ENCODE results near the gene FOCAD.
"Not testable (repeated sequence)": the region's sequence is repeated elsewhere in the genome, so short reads cannot be mapped to it uniquely, and the experiment has no call there.

FOCAD gene

DNA sequence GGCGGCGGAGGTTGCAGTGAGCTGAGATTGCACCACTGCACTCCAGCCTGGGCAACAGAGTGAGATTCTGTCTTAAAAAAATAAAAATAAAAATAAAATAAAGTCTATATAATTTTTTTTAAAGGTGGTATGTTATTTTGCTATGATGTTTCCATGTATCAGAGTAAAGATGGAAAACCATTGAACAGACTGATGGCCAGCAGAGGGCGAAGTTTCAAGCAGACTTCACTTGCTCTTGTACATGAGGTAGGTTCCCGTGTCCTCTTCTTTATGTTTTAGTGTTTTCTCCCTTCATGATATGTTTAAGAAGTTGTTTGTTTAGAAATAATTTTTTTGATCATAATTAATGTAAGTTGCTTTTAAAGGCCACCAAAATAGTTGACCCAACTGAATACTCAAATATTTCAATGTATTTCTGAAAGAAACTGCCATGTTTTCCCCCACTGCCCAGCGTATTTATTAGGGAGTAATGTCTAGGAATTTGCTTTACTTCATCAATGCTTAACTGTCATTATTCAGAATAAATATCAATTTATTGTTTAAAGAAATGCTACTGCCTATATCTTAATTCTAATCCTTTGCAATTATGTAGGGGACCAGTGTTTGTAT, 201.0 kb downstream of the FOCAD start:
- DNase-seq, result no peak

DNA sequence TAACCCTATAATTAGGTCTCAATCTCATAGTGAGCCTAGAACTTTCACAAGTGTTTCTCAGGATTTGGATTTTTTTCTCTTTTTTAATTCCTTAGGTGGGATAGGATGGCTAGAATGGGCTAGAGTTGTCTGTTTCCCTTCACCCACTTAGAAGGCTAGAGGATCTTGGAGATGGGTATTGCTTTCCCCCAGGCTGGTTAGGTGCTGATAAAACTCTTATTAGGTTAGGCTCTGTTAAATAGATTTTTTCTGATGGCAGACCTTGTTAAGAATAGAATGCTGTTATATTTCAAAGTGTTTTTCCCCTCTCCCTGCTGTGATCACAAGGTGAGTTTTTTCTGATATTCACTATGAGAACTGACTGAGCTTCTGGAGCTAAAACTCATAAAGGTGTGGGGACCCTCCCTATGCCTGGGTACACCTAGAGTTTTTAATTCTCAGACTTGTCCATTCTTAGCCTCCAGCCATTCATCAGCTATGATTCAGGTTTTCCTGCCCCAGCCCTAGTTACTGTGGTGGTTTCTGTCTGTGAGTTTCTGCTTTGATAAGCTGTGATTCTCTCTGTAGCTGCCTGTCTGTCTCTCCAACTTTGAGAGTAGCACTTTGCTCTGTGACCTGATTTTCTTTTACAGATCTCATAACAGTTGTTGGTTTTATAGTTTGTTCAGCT, 215.0 kb downstream of the FOCAD start:
- no peak for DNase-seq

DNA sequence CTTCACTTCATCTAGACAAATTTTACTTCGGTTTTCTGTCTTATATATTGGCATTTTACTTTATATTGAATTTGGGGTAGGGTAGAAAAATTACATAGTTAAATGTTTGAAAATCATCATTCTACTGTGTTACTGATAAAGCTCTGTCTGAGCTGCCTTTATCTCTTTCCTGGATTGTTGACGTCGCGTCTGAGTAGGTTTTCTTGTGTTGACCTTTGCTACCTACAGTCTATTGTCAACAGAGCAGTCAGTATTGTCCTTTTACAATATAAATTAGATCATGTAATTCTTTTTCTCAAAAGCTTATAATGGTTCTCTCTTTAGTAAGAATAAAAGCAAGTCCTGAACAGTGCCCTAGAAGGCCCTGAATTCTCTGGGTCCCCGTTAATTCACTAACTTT, 219.2 kb downstream of the FOCAD start:
- DNase-seq, result no peak

DNA sequence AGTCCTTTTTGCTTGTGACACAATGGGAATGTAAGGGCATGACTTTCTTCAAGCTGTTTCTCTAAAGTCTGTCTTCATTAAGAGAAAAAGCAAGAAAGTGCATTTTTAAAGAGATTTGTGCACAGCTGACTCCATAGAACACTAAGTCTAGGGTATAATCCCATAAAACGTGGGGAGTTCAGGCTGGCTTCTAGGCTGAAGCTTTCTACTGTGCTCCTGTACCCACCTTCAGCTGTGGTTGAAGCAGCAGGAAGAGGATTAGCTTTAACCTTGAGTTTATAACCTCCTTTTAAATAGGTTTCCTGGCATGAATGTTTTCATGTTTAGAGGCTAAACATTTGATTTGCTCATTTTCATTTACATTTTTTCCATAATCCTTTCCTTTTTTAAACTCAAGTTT, 220.9 kb downstream of the FOCAD start:
- DNase-seq, result no peak

DNA sequence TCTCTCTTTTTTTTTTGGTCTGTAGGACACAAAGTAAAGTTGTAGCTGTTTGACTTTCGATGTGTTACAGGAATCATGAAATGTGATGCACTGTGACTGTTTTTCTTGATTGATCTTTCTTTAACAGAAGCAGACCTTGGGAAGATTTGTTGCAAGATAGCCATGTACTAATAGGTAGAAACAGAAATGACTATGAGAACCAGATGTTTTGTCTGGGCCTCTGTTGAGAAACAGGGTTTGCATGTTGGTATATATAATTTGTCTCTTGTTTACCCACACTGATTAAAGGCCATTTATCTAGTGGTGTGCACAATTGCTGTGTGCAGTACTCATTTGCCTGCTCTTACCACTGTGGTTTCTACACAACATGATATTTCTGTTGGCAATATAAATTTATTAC, 222.3 kb downstream of the FOCAD start:
- no peak for DNase-seq

DNA sequence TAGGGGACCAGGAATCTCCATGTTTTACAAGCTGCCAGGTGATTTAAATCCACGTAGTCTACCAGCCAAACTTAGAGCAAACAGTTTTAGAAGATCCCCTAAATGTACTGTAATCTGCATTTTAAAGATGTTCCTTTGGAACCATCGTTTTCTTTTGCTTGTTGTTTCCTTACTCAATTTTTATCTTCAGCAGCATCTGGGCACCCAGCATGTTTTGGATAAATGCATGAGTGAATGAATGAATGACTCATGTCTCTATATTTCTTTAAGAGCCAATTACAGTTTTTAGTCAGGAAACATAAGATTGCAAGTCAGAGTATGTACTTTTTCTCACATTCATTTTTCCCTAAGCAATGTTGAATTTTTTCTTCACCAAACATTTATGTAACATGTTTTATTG, 224.4 kb downstream of the FOCAD start:
- DNase-seq, result no peak

DNA sequence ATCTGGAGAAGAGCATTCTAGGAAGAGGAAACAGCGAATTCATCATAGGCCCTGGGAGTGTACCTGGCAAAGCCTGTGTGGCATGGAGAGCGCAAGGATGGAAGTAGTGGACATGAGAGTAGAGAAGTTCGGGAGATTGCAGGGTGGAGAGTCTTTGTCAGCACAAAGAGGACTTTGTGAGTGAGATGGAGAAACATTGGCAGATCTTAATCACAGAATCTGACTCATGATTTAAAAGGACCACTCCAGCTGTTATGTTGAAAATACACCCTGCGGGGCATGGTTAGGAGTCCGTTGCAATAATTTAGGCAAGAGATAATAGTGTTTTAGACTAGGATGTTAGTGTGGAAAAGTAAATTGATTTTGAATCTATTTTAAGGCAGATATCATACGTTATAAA, 230.5 kb downstream of the FOCAD start:
- no peak for DNase-seq

DNA sequence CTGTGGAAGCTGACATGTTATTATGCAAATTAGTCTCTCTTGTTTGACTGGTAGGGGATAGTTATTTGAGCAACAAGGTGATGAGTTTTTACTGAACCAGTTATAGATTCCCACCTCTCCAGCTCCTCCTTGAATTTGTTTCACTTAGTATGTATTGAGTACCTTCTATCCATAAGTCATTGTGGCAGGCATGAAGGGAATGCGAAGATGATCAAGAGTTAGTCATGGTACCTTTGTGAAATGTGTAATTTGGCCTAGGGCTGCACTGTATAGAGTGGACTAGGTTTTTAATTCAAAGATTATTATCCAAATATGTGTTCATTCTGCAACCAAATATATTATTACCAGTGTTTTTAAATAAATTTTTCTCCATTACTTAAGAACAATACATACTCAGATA, 237.3 kb downstream of the FOCAD start:
- no peak for DNase-seq

DNA sequence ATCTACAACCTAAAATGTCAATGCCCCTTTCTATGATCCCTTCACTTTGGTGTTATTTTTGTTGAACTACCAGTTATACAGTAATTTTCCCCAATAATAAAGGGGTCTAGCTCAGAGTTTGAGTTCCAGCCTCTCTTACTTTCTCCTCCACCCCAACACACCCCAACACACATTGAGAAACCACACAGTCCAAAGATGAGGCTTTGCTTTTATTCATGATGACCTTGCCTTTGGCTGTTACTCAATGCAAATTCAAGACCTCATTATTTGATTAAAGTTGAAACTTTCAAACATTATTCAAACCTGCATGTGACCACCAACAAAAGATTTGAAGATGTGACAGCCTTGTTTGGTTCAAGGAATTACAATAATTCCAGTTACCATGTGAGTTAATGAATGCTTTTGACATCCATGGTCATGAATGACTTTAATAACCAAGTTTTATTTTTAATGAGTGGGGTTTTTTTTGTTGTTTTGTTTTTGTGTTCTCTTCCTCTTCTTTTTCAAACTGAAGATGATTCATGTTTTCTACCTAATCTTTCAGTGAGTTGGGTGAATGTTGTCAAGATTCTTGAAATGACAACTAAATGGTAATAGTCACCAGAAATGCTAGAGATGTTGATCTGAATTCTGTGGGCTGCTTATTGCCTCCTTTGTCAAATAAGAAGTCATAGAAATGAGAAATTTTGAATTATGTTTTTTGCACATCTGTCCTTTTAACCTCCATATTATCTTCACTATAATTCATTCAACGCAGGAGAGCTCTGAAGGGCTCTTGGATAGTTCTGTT, 241.4 kb downstream of the FOCAD start:
- DNase-seq, result no peak

DNA sequence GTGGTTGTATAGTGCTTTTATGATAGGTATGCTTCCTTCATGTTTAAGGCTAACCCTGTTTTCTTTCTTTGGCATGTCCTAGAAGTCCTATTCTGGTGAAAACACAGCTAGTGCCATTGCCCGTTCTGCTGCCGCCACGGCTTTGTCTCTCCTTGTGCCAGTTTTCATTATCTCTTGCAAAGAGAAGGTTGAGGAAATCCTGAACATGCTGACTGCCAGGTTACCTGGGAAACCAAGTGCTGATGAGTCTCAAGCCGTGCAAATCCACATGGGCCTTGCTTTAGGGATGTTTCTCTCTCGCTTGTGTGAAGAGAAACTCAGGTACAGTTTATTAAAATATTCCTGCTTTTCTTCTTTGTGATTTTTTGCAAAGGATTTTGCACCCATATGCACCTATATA, 245.2 kb downstream of the FOCAD start:
- DNase-seq, result no peak

DNA sequence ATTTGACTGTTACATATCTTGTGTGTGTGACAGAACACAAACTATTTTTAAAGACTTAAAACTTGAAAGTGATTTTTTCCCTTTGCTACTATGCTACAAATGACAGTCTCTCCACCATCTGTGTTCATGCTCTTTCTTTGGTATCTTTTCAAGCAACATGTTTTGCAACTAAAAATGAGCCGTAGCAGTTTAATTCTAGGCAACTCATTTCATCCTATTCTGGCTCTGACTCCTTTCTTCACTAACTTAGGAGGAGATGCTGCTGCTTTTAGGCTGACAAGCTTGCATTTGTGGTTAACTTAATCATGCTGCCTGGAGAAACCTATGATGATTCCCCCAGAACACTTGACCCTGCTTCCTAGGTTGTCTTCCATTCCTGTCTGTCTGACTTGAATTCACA, 246.8 kb downstream of the FOCAD start:
- DNase-seq, result no peak

DNA sequence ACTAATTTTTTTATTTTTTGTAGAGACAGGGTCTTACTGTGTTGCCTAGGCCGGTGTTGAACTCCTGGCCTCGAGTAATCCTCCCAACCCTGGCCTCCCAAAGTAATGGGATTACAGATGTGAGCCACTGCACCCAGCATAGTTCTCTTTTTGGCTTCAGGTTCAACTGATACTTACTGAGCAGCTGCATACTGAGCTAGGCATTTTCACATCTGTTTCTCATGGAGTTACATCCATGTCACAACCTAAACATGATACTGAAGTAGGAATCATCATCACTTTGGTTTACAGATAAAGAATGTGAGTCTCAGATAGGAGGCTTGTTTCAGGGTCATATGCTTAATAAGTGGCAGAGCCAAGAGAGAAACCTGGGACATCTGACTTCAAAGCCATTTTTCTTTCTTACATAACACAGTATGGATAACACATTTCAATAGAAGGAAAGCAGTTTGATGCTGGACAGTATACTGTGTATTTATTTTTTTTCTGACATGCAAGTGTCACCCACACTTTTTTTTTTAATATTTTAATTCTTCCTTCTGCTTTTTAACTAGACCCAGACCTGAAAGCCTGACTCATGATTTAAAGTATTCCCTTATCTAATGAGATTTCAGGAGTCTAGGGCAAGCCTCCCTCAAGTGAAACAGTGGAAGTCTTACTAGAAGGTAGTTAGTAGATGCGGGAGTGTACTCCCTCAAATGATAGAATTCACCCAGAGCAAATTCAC, 256.6 kb downstream of the FOCAD start:
- DNase-seq, result no peak

DNA sequence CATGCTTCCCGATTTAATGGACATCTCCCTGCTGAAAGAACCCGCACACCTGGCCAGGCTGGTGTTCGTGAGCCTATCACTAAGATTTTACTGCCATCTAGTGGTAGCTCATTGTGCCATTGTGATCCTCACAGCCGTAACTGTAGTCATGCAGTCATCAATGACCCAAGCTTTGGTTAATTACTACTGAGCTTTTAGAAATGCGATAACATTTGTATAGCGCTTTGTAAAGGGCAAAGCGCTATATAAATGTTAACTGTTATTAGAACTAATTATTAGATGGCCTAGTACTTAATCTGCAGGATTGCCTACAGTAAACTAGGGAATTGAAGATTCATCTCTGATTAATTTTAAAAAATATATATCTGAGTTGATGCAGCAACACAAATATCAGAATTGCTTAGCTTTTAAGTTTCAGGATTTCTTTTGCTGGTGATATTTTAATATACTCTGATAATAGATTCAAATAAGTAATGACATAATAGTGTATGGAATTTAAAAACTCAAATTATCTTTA, 257.2 kb downstream of the FOCAD start:
- DNase-seq, result peak; percentile 80

DNA sequence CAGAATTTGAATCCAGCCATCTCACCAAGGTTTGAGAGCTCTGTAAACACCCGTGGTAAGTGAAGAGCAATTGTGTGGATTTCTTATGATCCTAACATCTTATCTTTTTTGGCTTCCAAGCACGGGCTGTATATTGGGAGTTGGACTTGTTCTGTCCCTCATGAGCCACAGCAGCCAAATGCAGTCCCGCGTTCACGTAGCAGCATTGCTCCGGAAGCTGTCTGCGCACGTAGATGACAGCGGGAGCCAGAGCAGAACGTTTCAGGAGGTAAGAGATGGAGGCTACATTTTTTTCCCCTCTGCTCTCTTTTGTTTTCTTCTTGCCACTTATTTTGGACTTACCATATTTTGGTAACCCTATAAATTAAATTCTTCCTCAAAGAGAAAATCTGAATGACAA, 260.4 kb downstream of the FOCAD start:
- DNase-seq, result no peak

DNA sequence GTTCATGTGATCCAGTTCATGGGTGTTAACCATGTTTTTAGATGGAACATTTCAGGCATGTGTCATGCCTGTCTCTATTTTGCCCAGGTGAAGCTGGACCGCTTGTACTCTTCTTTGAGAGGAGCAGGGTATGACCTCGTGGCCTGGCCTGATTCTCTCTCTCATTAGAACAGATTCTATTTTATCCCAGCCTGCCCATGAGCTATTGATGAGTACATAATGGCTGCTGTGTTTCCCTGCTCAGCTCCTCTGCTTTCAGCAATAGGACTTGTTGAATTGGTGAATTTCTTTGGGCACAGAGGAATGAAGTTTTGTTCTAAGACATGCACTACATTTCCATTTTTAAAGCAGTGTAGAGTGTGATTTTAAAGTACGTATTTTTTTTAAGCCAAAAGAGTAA, 261.2 kb downstream of the FOCAD start:
- no peak for DNase-seq

DNA sequence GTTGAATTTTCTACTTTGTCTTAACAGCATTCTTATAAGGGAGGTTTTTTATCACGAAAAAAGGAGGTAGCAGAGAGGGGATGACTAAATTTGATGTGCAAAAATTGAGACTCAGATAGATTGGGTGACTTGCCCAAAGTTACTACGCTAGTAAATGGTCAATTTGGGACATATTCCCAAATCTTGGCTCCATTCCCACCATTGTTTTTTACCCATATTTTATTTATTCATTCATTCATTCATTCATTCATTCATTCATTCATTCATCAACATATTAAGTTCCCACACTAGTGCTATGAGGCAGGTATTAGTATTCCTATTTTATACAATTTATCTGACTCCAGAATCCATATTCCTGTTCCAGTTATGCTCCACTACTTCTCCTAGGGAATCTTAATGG, 261.8 kb downstream of the FOCAD start:
- no peak for DNase-seq

DNA sequence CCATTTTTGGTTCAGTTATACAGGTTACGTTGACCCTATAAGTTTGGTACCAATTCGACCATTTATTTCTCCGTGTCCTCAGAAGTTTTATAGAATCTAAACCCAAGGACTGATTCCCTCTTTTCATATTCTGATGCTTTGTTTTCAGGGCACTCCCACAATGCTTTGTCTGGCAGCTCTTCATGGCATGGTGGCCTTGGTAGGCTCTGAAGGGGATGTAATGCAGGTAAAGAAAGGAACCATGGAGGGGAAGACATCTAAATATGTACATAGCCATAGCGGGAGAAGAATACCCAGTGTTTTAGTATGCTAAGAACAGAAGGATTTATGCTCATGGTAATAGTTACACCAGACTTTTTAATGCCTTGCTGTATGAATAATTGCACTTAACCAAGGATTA, 264.6 kb downstream of the FOCAD start:
- no peak for DNase-seq

DNA sequence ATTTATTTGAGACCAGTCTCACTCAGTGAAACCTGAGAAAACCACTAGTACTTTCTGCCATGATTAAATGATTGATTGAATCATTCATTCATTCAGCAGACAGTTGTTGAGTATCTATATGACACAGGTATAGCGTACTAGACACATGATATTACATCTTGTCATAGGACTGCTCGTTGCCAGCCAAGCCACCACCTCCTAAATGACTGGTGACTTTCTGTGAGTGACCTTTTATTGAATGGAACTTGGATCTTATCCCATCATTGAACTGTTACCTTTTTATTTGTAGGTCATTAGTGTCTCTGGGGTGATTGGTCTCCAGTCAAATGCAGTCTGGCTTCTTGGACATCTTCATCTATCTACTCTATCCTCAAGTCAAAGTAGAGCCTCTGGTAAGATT, 266.6 kb downstream of the FOCAD start:
- no peak for DNase-seq

DNA sequence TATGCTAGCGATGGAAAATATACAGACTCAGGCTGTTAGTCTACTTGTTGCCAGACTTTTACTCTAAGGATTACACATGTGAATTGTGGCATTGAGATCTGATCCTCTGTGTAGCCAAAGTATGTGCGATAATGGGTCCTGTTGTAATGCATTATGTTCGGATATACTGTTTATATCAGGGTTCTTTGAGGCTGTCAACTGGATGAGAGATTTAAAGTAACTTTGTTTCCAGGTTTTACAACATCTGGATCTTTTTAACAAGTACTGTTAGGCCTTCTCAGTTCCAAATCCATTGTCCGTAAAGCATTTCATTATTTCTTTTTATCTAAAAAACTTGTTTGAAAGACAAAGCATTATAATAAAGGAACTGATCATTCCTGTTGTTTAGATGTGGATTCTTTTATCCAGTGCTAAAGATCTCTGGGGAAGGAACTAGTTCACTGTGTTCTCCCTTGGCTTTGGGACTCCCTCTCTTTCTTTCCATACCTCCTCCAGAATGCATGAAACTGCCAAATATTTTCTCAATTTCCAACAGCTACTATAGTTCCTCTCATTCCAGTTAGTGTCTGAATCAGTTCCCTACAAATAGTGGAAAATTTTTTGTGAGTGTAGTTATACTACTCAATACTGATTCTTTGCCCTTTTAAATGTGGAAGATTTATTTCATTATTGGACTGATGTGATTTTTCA, 278.6 kb downstream of the FOCAD start:
- no peak for DNase-seq

DNA sequence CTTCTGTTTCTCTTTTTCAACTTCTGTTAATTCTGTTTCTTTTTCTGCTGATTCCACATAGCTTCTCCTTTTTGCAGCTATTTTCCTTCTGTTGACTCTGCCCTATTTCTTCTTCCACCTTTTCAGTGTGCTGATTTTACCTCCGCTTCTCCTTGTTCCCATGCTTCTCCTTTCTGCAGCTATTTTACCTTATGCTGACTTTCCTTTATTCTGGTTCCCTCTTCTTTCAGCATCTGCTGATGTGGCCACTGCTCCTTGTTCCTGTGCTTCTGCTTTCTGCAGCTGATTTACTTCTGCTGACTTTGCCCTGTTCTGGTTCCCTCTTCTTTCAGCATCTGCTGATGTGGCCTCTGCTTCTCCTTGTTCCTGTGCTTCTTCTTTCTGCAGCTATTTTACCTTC, 288.6 kb downstream of the FOCAD start:
- no peak for DNase-seq

DNA sequence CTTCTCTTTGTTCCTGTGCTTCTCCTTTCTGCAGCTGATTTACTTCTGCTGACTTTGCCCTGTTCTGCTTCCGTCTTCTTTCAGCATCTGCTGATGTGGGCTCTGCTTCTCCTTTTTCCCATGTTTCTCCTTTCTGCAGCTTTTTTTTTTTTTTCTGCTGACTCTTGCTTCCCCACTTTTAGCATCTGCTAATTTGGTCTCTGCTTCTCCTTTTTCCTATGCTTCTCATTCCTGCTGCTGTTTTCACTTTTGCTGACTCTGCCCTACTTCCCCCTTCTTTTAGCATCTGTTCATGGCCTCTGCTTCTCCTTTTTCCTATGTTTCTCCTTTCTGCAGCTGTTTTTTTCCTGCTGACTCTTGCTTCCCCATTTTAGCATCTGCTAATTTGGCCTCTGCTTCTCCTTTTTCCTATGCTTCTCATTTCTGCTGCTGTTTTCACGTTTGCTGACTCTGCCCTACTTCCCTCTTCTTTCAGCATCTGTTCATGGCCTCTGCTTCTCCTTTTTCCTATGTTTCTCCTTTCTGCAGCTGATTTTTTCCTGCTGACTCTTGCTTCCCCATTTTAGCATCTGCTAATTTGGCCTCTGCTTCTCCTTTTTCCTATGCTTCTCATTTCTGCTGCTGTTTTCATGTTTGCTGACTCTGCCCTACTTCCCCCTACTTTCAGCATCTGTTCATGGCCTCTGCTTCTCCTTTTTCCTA, 289.3 kb downstream of the FOCAD start:
- not testable (repeated sequence) for DNase-seq
